ENCODE measurements around the gene ZNF579. TPM values are rescaled to one million over a fixed set of nuclear protein-coding genes. Genes with fewer than 3 reads are reported as not detected.

Gene ZNF579
- total RNA-seq (2014; rRNA removed; shearing (Covaris generic)) = 5.2 and 5.4 TPM in 2 replicates

GRCh38 chr19:55580628-55581144 is at the start of gene ZNF579:
Gene ZNF579, minus strand, starts transcription at chr19:55580848. Its CDS starts 1,209 bp downstream, at chr19:55579639.

DNA sequence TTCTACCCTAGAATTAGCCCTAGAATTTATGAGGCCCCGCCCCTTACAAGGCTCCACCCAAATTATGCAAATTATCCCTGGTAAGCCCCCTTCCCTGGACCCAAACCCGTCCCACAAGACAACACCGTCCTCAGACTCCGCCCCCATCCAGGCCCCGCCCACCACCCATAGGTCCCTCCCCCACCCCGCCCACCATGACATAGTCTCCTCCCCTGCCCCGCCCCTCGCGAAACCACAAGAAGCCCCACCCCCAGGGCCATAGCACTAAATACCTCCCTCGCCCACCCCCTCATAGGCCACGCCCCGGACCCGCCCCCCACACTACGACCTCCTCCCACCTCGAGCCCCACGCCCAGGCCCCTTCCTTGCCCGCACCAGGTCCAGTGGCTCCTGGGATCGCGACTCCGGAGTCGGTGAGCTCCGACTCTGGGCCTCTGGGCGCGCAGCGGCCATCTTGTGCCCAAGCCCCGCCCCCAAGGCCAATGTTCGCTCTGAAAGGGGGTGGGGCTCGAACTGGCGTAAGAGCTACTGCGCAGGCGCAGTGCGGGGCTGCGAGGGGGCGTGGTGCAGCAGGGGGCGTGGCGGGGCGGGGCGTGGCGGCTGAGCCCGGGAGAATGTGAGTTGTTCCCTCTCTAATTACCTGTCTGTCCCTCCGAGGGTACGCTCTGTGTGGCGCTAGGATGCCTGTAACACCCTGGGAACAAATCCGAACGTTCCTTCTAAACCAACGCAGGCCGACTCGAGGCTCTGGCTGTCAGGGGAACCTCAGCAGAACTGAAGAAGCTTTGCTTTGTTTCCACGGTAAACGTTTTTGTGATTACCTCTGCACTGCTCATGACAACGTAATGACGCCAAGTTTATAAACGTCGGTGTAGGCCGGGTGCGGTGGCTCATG is 43.7 kb upstream of the ZNF579 start, which contains the start of gene ZNF784:
ZNF784 (minus strand) TSS at position 458 of the 895 bp plus-strand sequence; CDS start at position 453, 5 bp downstream.

DNA sequence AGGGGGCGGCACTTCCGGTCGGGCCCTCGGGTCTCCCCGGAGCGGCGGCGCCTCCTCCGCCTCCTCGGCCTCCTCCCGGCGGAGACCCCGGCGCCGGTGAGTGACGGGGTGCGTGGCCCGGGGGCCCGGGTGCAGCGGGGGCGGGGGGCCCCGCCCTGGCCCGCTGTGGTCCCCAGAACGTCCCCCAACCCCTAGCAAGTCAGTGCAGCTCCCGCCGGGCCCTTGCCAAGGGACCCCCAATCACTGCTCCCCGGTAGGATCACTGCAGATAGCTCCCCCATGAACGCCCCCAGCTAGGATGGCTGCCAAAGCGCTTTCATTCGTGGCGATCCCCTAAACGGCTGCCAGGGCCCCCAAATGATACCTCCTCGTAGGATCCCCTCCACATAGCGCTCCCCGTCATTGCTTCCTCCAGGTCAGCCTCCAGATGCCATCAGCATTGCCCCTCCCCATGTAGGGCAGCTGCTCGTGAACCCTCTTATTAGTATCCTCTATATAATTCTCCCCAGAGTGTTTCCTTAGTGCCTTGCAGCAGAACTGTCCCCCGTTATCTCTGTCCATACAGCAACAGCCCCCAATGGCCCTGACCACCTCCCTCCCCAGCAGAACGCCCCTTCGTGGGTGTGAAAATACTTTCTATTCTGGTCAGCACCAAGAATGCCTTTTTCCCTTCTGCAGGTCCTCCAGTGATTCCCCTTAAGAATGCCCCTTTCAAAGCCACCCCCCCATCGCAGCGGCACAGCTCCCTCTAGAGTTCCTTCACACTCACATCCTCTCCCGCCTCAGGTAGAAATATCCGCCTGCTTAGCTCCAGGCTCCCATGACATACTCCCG is 25.2 kb upstream of the ZNF579 start, which contains the start of gene ZNF865:
ZNF865 (plus strand) TSS at position 11 of the 834 bp plus-strand sequence. CDS start 7,972 bp downstream, outside the sequence.

DNA sequence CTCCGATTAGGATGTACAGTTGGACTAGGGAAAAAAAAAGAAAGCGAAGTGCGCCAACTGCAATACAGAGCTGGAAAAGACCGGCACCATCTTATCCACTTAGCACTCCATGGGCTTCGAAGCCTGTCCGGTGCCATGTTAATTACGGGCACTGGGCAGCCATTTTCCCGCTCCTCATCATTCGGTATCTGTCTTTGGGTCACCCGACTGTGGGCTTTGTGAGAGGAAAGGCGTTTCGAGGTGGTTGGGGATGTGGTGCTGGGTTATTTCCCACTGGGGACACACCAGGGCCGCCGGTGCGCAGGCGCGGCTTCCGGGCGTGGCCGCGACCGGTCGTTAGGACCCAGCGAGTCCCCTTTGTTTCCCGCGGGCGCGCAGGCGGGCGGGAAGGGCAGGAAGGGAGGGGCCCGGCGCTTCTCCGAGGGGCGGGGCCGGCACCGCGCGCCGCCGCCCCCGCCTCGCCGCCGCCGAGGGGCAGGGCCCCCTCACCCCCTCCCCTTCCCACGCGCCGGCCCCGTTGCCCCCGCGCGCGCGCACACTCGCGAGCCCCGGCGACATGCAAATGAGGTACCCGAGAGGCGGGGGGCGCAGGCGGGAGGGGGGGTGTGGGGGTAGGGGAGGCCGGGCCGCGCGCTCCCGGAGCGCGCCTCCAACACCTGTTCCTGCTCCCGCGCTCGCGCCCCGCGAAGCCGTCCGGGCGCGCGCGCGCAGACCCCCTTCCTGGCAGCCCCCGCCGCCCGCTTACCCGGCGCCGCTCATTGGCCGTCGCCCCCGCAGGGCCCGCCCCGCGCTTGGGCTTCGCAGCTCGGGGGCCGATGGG is 19.4 kb upstream of the ZNF579 start, which contains the start of gene ZNF524:
ZNF524 (plus strand) TSS at position 447 of the 820 bp plus-strand sequence. CDS start 1,825 bp downstream, outside the sequence.

DNA sequence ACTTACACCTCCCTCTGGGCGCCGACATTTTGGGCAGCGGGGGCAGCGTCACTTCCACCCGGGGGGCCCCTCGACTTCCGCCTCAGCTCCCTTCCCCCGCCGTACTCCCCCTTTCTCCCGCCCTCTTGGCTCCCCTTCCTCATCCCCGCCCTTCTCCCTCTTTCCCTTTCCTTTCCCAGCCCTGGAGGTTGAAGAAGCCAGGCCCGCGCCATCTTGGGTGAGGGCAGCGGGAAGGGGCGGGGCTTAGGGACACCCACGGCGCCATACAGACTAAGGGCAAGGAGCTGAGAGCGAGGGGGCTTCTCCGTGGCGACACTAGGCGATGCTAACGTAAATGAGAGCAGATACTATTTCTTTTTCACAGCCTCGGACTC is 18.8 kb upstream of the ZNF579 start, which contains the start of gene FIZ1:
FIZ1 (minus strand) TSS at position 50 of the 374 bp plus-strand sequence. CDS start 1,652 bp downstream, outside the sequence.

GRCh38 chr19:55545443-55545842 is 35.2 kb downstream of the ZNF579 start, which contains the start of gene SBK3:
Gene SBK3, minus strand, starts transcription at chr19:55545543. Its CDS starts 0 bp downstream, at chr19:55545543.

DNA sequence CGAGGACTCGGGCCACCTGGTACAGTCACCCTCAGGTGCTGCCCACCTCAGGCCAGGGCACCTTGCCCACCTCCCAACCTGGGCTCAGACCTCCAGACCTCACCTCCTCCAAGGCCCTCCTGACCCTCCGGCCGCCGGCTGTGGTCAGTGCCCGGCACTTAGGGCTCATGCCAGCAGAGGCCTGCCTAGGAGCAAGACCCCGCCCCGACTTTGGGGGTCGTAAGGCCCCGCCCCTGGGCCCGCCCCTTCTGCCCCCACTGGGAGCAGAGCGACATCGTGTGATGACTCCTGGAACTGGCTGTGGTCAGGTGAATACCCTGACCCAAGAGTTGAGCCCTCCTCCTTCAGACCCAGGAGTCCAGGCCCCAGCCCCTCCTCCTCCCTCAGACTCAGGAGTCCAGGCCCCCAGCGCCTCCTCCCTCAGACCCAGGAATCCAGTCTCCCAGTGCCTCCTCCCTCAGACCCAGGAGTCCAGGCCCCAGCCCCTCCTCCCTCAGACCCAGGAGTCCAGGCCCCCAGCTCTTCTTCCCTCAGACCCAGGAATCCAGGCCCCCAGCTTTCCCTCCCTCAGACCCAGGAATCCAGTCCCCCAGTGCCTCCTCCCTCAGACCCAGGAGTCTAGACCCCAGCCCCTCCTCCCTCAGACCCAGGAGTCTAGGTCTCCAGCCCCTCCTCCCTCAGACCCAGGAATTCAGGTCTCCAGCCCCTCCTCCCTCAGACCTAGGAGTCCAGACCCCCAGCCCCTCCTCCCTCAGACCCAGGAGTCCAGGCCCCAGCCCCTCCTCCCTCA is 43.5 kb downstream of the ZNF579 start, which contains the start of gene SBK2:
SBK2 (minus strand) TSS at position 183 of the 790 bp plus-strand sequence. CDS start 839 bp downstream, outside the sequence.

Other genes with a start within 250 kb of the ZNF579 start
- gene KMT5C, start 241.0 kb downstream of the ZNF579 start, total RNA-seq (2014; rRNA removed; shearing (Covaris generic)) = 16.7 and 17.0 TPM in 2 replicates
- 0.08 and 0.26 TPM in 2 replicates for gene COX6B2, start 226.1 kb downstream of the ZNF579 start, total RNA-seq (2014; rRNA removed; shearing (Covaris generic))
- not detected in 2 replicates for gene GARIN5B, start 217.6 kb downstream of the ZNF579 start, total RNA-seq (2014; rRNA removed; shearing (Covaris generic))
- gene IL11, start 210.4 kb downstream of the ZNF579 start, total RNA-seq (2014; rRNA removed; shearing (Covaris generic)) = 27.0 and 27.7 TPM in 2 replicates
- 0.45 and 1.4 TPM in 2 replicates for gene TMEM190, start 204.0 kb downstream of the ZNF579 start, total RNA-seq (2014; rRNA removed; shearing (Covaris generic))
- 1.1 and 1.6 TPM in 2 replicates for gene TMEM238, start 196.6 kb downstream of the ZNF579 start, total RNA-seq (2014; rRNA removed; shearing (Covaris generic))
- gene RPL28, start 194.9 kb downstream of the ZNF579 start, total RNA-seq (2014; rRNA removed; shearing (Covaris generic)) = 710 and 881 TPM in 2 replicates
- 1,207 and 1,551 TPM in 2 replicates for gene UBE2S, start 173.1 kb downstream of the ZNF579 start, total RNA-seq (2014; rRNA removed; shearing (Covaris generic))
- 0.03 TPM in 1 of 2 replicates, not detected in the other for gene SHISA7, start 137.5 kb downstream of the ZNF579 start, total RNA-seq (2014; rRNA removed; shearing (Covaris generic))
- 54.6 and 60.8 TPM in 2 replicates for gene ISOC2, start 119.2 kb downstream of the ZNF579 start, total RNA-seq (2014; rRNA removed; shearing (Covaris generic))
- gene C19orf85, start 116.1 kb downstream of the ZNF579 start, total RNA-seq (2014; rRNA removed; shearing (Covaris generic)) = not detected in 2 replicates
- 6.7 and 6.9 TPM in 2 replicates for gene ZNF628, start 104.2 kb downstream of the ZNF579 start, total RNA-seq (2014; rRNA removed; shearing (Covaris generic))
- 39.9 and 45.6 TPM in 2 replicates for gene NAT14, start 95.7 kb downstream of the ZNF579 start, total RNA-seq (2014; rRNA removed; shearing (Covaris generic))
- gene SSC5D, start 92.4 kb downstream of the ZNF579 start, total RNA-seq (2014; rRNA removed; shearing (Covaris generic)) = 0.53 and 0.93 TPM in 2 replicates
- gene SBK2, start 43.7 kb downstream of the ZNF579 start, total RNA-seq (2014; rRNA removed; shearing (Covaris generic)) = not detected in 2 replicates
- 0.11 TPM in 1 of 2 replicates, not detected in the other for gene SBK3, start 35.3 kb downstream of the ZNF579 start, total RNA-seq (2014; rRNA removed; shearing (Covaris generic))
- gene FIZ1, start 18.7 kb upstream of the ZNF579 start, total RNA-seq (2014; rRNA removed; shearing (Covaris generic)) = 9.3 and 10.3 TPM in 2 replicates
- 8.6 and 12.3 TPM in 2 replicates for gene ZNF524, start 19.4 kb upstream of the ZNF579 start, total RNA-seq (2014; rRNA removed; shearing (Covaris generic))
- gene ZNF865, start 24.8 kb upstream of the ZNF579 start, total RNA-seq (2014; rRNA removed; shearing (Covaris generic)) = 2.7 and 3.7 TPM in 2 replicates
- gene ZNF784, start 43.7 kb upstream of the ZNF579 start, total RNA-seq (2014; rRNA removed; shearing (Covaris generic)) = 5.2 and 6.1 TPM in 2 replicates
- 15.3 and 22.6 TPM in 2 replicates for gene ZNF580, start 60.2 kb upstream of the ZNF579 start, total RNA-seq (2014; rRNA removed; shearing (Covaris generic))
- gene ZNF581, start 62.8 kb upstream of the ZNF579 start, total RNA-seq (2014; rRNA removed; shearing (Covaris generic)) = 28.6 and 29.3 TPM in 2 replicates
- gene CCDC106, start 67.4 kb upstream of the ZNF579 start, total RNA-seq (2014; rRNA removed; shearing (Covaris generic)) = 26.5 and 33.1 TPM in 2 replicates
- 291 and 325 TPM in 2 replicates for gene U2AF2, start 74.2 kb upstream of the ZNF579 start, total RNA-seq (2014; rRNA removed; shearing (Covaris generic))
- 79.8 and 91.3 TPM in 2 replicates for gene EPN1, start 94.4 kb upstream of the ZNF579 start, total RNA-seq (2014; rRNA removed; shearing (Covaris generic))
- gene NLRP9, start 157.6 kb upstream of the ZNF579 start, total RNA-seq (2014; rRNA removed; shearing (Covaris generic)) = not detected in 2 replicates
- gene RFPL4A, start 178.2 kb upstream of the ZNF579 start, total RNA-seq (2014; rRNA removed; shearing (Covaris generic)) = 1.0 and 2.7 TPM in 2 replicates
- 0.37 TPM in 1 of 2 replicates, not detected in the other for gene RFPL4AL1, start 188.3 kb upstream of the ZNF579 start, total RNA-seq (2014; rRNA removed; shearing (Covaris generic))